ENCODE results near the gene PPT1.

The PPT1 gene

GRCh38 chr1:40056519-40057309 is 40.3 kb downstream of the PPT1 start:
- H3K9me3 ChIP-seq (ENCODE audit: severe bottlenecking), result no peaks in the 10 kb centered on the region
- DNase-seq, result no peak
- H3K27me3 ChIP-seq (ENCODE audit: insufficient read depth, low read depth, severe bottlenecking), result no peaks in the 10 kb centered on the region
- no peak overlapping the region for H3K4me3 ChIP-seq (ENCODE audit: low read depth, low read length)
- TF ChIP-seq, protein P1, sequence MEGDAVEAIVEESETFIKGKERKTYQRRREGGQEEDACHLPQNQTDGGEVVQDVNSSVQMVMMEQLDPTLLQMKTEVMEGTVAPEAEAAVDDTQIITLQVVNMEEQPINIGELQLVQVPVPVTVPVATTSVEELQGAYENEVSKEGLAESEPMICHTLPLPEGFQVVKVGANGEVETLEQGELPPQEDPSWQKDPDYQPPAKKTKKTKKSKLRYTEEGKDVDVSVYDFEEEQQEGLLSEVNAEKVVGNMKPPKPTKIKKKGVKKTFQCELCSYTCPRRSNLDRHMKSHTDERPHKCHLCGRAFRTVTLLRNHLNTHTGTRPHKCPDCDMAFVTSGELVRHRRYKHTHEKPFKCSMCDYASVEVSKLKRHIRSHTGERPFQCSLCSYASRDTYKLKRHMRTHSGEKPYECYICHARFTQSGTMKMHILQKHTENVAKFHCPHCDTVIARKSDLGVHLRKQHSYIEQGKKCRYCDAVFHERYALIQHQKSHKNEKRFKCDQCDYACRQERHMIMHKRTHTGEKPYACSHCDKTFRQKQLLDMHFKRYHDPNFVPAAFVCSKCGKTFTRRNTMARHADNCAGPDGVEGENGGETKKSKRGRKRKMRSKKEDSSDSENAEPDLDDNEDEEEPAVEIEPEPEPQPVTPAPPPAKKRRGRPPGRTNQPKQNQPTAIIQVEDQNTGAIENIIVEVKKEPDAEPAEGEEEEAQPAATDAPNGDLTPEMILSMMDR (IDR thresholded peaks at IDR 0.05; ENCODE audit: low read depth, low read length), result no peak
- H3K36me3 ChIP-seq, result peaks cover 36% of the 10 kb centered on the region
- no peak overlapping the region for H3K27ac ChIP-seq

- H3K27me3 ChIP-seq (ENCODE audit: insufficient read depth, low read depth, severe bottlenecking), result no peaks in the 10 kb centered on the region
- DNase-seq, result peak; percentile 52
- peaks cover 16% of the 10 kb centered on the region for H3K36me3 ChIP-seq
- no peak overlapping the region for H3K4me3 ChIP-seq (ENCODE audit: low read depth, low read length)
- TF ChIP-seq, protein P1 (IDR thresholded peaks at IDR 0.05; ENCODE audit: low read depth, low read length), result no peak
- H3K27ac ChIP-seq, result no peak overlapping the region
- no peaks in the 10 kb centered on the region for H3K9me3 ChIP-seq (ENCODE audit: severe bottlenecking)
Observed at GRCh38 chr1:40053138-40053887, 43.7 kb downstream of the PPT1 start.

GRCh38 chr1:40050863-40051262 is 46.2 kb downstream of the PPT1 start:
- no peak for DNase-seq
- H3K36me3 ChIP-seq, result peaks cover 6% of the 10 kb centered on the region
- no peaks in the 10 kb centered on the region for H3K9me3 ChIP-seq (ENCODE audit: severe bottlenecking)
- no peak overlapping the region for H3K27ac ChIP-seq
- no peaks in the 10 kb centered on the region for H3K27me3 ChIP-seq (ENCODE audit: insufficient read depth, low read depth, severe bottlenecking)
- H3K4me3 ChIP-seq (ENCODE audit: low read depth, low read length), result no peak overlapping the region
- TF ChIP-seq, protein P1 (IDR thresholded peaks at IDR 0.05; ENCODE audit: low read depth, low read length), result no peak

- no peak for DNase-seq
- peaks cover 3% of the 10 kb centered on the region for H3K36me3 ChIP-seq
- H3K27ac ChIP-seq, result no peak overlapping the region
Observed at GRCh38 chr1:40049725-40050124, 47.3 kb downstream of the PPT1 start.

GRCh38 chr1:40047769-40048168 is 49.3 kb downstream of the PPT1 start:
- Histone ChIP-seq H3K4me3 (ENCODE audit: low read depth, low read length) (no peak overlapping the region), H3K27ac (no peak overlapping the region), H3K27me3 (ENCODE audit: insufficient read depth, low read depth, severe bottlenecking) (no peaks in the 10 kb centered on the region), H3K36me3 (peaks cover 4% of the 10 kb centered on the region), H3K9me3 (ENCODE audit: severe bottlenecking) (no peaks in the 10 kb centered on the region)
- no peak for DNase-seq
- TF ChIP-seq, protein P1 (IDR thresholded peaks at IDR 0.05; ENCODE audit: low read depth, low read length), result no peak

More at GRCh38 chr1:40049725-40050124, 47.3 kb downstream of the PPT1 start:
- no peaks in the 10 kb centered on the region for H3K27me3 ChIP-seq (ENCODE audit: insufficient read depth, low read depth, severe bottlenecking)
- H3K4me3 ChIP-seq (ENCODE audit: low read depth, low read length), result no peak overlapping the region
- TF ChIP-seq, protein P1 (IDR thresholded peaks at IDR 0.05; ENCODE audit: low read depth, low read length), result no peak
- no peaks in the 10 kb centered on the region for H3K9me3 ChIP-seq (ENCODE audit: severe bottlenecking)

All from WERI-Rb-1 (cell line).